Measurements from ENCODE around the gene INSYN2A. TPM values are rescaled to one million over a fixed set of nuclear protein-coding genes. Genes with fewer than 3 reads are reported as not detected.

Gene INSYN2A
- total and polyA plus RNA-seq, 2 of the 13 experiments (the other 11 are each of a cell fraction or from before 2014, with no cell fraction given), result not detected

GRCh38 chr10:127216786-127217185 is 20.4 kb upstream of the INSYN2A start (continued):
- TF ChIP-seq BCLAF1 (IDR thresholded peaks at IDR 0.05) (no peak), ONECUT2 (CRISPR knock-in tag; IDR thresholded peaks at IDR 0.05) (no peak), RFXAP (CRISPR knock-in tag; IDR thresholded peaks at IDR 0.05; ENCODE audit: borderline replicate concordance) (no peak), ZSCAN9 (CRISPR knock-in tag; IDR thresholded peaks at IDR 0.05; ENCODE audit: borderline replicate concordance) (no peak), ZBTB4 (CRISPR knock-in tag; IDR thresholded peaks at IDR 0.05; ENCODE audit: borderline replicate concordance) (no peak), CHD4 (IDR thresholded peaks at IDR 0.05; ENCODE audit: borderline replicate concordance, low read length) (no peak), CBFB (CRISPR knock-in tag; IDR thresholded peaks at IDR 0.05) (no peak)

- BruUV-seq (replicated peaks), result no TSS peak
- Histone ChIP-seq H3K27ac (ENCODE audit: extremely low read length, insufficient read depth, low read length) (no peak overlapping the region), H3K9me3 (ENCODE audit: low read length) (peaks cover 7% of the 10 kb centered on the region; the same call in 1 of the 2 replicates), H3K4me2 (ENCODE audit: low read depth, low read length) (no peak overlapping the region), H3K4me1 (ENCODE audit: insufficient read depth, low read length) (no peaks in the 10 kb centered on the region), H4K20me1 (ENCODE audit: insufficient read depth, low read length) (no peaks in the 10 kb centered on the region), H3K79me2 (ENCODE audit: insufficient read depth, low read length) (no peaks in the 10 kb centered on the region), H2AFZ (ENCODE audit: low read length) (no peak overlapping the region), H3K9ac (ENCODE audit: insufficient read depth, low read depth, low read length) (no peak overlapping the region), H3K4me3 (replicated peaks in 1 of 3; ENCODE audit: insufficient read depth in 1 of 3, low read depth in 2 of 3, low read length in 3 of 3) (no peak overlapping the region), H3K27me3 (ENCODE audit: control insufficient read depth in 1 of 2, insufficient read depth in 2 of 2, low read length in 2 of 2) (no peaks in the 10 kb centered on the region), H3K36me3 (replicated peaks in 1 of 2; ENCODE audit: control insufficient read depth in 1 of 2, insufficient read depth in 2 of 2, low read length in 2 of 2) (no peaks in the 10 kb centered on the region)
- ATAC-seq (no peak), FAIRE-seq (no peak), DNase-seq (ENCODE audit: low spot score) (no peak)
- intact Hi-C loops (cut with micrococcal nuclease; ENCODE audit: unreplicated experiment), result no loop called here
- ChIA-PET CTCF (ENCODE audit: low intra/inter-chr PET ratio, low total read pairs) (no interaction called here), POLR2A (no interaction called here)
- in situ Hi-C loops (cut with HindIII; ENCODE audit: extremely low pct_ligation_motif_present, low pct_unique_long_range_greater_than_20kb), result no loop called here
- WGBS (ENCODE audit: low lambda C conversion rate), result 97% methylated on average over 5 of the region's 5 CpGs
- TF ChIP-seq ZMAT3 (CRISPR knock-in tag; conservative IDR thresholded peaks at IDR 0.05) (no peak), HCFC1 (IDR thresholded peaks at IDR 0.05; ENCODE audit: low read depth, low read length) (no peak), ZNF256 (CRISPR knock-in tag; conservative IDR thresholded peaks at IDR 0.05) (no peak), ATF3 (CRISPR knock-in tag; IDR thresholded peaks at IDR 0.05) (no peak), EZH2 (conservative IDR thresholded peaks at IDR 0.05; ENCODE audit: low read depth, low read length) (no peak), ZFP91 (CRISPR knock-in tag; IDR thresholded peaks at IDR 0.05; ENCODE audit: borderline replicate concordance) (no peak)
Measured at GRCh38 chr10:127216274-127216673, 19.9 kb upstream of the INSYN2A start.

Data from HepG2 (cell line).